ENCODE results near the gene ATP5F1E. TPM values are rescaled to one million over a fixed set of nuclear protein-coding genes. Genes with fewer than 3 reads are reported as not detected.

ATP5F1E gene
- total and polyA plus RNA-seq, 2 experiments from 2014 or later, result 12.9 to 211 TPM

DNA sequence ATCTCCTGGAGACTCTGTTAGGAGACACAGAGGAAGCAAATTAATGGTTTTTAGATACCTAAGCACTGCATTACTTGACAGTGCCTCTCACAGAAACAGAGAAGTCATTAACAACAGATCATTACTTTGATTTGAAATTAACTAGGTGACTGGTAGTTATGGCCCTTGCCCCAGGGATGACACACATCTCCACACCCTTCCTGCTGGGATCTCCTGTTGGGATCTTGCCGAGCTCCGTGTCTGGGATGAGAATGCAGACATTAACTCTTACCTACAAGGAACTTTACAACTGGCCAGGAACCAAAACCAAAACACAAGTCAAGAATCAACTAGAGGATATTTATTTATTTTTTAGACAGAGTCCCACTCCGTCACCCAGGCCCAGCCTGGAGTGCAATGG lies 12.7 kb upstream of the ATP5F1E start:
- Histone ChIP-seq H3K27me3 (ENCODE audit: insufficient read depth) (no peaks in the 10 kb centered on the region), H4K20me1 (replicated peaks; ENCODE audit: insufficient read depth) (peaks cover 16% of the 10 kb centered on the region; the same call in 1 of the 2 replicates), H3K9me2 (ENCODE audit: insufficient read depth) (no peaks in the 10 kb centered on the region), H3K27ac (ENCODE audit: low read depth) (no peak overlapping the region), H3K79me2 (replicated peaks; ENCODE audit: insufficient read depth) (peaks cover 25% of the 10 kb centered on the region), H3K4me1 (ENCODE audit: insufficient read depth) (0 out of 2 replicates have a peak, but pooled peaks cover 3% of the 10 kb centered on the region), H3K36me3 (ENCODE audit: insufficient read depth) (no peaks in the 10 kb centered on the region), H3K4me2 (no peak overlapping the region), H3K4me3 (no peak overlapping the region), H3F3A (replicated peaks; ENCODE audit: low read depth) (peaks cover 6% of the 10 kb centered on the region; the same call in 1 of the 2 replicates), H2AFZ (no peak overlapping the region)
- peaks cover 8% of the 10 kb centered on the region for H3K27me3 Mint-ChIP-seq (ENCODE audit: insufficient read depth, low read depth, poor library complexity)
- no peak for DNase-seq (ENCODE audit: low spot score)
- H3K36me3 Mint-ChIP-seq (ENCODE audit: low read depth), result peaks cover 5% of the 10 kb centered on the region; the same call in 2 of the 3 replicates
- H3K9me3 Mint-ChIP-seq, result no peaks in the 10 kb centered on the region
- no peak overlapping the region for H3K4me3 Mint-ChIP-seq
- no peak for ATAC-seq
- peaks cover 16% of the 10 kb centered on the region for H3K4me1 Mint-ChIP-seq
- TF ChIP-seq JUNB (IDR thresholded peaks at IDR 0.05; ENCODE audit: unreplicated experiment) (no peak), ZNF114 (CRISPR knock-in tag; IDR thresholded peaks at IDR 0.05) (no peak), NANOG (IDR thresholded peaks at IDR 0.05; ENCODE audit: borderline replicate concordance) (no peak), POLR2AphosphoS5 (IDR thresholded peaks at IDR 0.05; ENCODE audit: low read depth) (no peak), CREB1 (CRISPR knock-in tag; IDR thresholded peaks at IDR 0.05; ENCODE audit: low read depth) (no peak), EZH2phosphoT487 (IDR thresholded peaks at IDR 0.05; ENCODE audit: unreplicated experiment) (no peak), ZNF331 (CRISPR knock-in tag; IDR thresholded peaks at IDR 0.05; ENCODE audit: low read depth) (no peak), EZH2 (IDR thresholded peaks at IDR 0.05; ENCODE audit: low read depth, unreplicated experiment) (no peak), STAT1 (IDR thresholded peaks at IDR 0.05; ENCODE audit: unreplicated experiment) (no peak)
- TF ChIP-seq, protein P1, sequence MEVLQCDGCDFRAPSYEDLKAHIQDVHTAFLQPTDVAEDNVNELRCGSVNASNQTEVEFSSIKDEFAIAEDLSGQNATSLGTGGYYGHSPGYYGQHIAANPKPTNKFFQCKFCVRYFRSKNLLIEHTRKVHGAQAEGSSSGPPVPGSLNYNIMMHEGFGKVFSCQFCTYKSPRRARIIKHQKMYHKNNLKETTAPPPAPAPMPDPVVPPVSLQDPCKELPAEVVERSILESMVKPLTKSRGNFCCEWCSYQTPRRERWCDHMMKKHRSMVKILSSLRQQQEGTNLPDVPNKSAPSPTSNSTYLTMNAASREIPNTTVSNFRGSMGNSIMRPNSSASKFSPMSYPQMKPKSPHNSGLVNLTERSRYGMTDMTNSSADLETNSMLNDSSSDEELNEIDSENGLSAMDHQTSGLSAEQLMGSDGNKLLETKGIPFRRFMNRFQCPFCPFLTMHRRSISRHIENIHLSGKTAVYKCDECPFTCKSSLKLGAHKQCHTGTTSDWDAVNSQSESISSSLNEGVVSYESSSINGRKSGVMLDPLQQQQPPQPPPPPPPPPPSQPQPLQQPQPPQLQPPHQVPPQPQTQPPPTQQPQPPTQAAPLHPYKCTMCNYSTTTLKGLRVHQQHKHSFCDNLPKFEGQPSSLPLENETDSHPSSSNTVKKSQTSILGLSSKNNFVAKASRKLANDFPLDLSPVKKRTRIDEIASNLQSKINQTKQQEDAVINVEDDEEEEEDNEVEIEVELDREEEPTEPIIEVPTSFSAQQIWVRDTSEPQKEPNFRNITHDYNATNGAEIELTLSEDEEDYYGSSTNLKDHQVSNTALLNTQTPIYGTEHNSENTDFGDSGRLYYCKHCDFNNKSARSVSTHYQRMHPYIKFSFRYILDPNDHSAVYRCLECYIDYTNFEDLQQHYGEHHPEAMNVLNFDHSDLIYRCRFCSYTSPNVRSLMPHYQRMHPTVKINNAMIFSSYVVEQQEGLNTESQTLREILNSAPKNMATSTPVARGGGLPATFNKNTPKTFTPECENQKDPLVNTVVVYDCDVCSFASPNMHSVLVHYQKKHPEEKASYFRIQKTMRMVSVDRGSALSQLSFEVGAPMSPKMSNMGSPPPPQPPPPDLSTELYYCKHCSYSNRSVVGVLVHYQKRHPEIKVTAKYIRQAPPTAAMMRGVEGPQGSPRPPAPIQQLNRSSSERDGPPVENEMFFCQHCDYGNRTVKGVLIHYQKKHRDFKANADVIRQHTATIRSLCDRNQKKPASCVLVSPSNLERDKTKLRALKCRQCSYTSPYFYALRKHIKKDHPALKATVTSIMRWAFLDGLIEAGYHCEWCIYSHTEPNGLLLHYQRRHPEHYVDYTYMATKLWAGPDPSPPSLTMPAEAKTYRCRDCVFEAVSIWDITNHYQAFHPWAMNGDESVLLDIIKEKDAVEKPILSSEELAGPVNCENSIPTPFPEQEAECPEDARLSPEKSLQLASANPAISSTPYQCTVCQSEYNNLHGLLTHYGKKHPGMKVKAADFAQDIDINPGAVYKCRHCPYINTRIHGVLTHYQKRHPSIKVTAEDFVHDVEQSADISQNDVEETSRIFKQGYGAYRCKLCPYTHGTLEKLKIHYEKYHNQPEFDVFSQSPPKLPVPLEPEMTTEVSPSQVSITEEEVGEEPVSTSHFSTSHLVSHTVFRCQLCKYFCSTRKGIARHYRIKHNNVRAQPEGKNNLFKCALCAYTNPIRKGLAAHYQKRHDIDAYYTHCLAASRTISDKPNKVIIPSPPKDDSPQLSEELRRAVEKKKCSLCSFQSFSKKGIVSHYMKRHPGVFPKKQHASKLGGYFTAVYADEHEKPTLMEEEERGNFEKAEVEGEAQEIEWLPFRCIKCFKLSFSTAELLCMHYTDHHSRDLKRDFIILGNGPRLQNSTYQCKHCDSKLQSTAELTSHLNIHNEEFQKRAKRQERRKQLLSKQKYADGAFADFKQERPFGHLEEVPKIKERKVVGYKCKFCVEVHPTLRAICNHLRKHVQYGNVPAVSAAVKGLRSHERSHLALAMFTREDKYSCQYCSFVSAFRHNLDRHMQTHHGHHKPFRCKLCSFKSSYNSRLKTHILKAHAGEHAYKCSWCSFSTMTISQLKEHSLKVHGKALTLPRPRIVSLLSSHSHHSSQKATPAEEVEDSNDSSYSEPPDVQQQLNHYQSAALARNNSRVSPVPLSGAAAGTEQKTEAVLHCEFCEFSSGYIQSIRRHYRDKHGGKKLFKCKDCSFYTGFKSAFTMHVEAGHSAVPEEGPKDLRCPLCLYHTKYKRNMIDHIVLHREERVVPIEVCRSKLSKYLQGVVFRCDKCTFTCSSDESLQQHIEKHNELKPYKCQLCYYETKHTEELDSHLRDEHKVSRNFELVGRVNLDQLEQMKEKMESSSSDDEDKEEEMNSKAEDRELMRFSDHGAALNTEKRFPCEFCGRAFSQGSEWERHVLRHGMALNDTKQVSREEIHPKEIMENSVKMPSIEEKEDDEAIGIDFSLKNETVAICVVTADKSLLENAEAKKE (CRISPR knock-in tag; IDR thresholded peaks at IDR 0.05), result no peak
- TF ChIP-seq, protein P2, sequence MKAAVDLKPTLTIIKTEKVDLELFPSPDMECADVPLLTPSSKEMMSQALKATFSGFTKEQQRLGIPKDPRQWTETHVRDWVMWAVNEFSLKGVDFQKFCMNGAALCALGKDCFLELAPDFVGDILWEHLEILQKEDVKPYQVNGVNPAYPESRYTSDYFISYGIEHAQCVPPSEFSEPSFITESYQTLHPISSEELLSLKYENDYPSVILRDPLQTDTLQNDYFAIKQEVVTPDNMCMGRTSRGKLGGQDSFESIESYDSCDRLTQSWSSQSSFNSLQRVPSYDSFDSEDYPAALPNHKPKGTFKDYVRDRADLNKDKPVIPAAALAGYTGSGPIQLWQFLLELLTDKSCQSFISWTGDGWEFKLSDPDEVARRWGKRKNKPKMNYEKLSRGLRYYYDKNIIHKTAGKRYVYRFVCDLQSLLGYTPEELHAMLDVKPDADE (IDR thresholded peaks at IDR 0.05), result no peak
- TF ChIP-seq, protein P3, sequence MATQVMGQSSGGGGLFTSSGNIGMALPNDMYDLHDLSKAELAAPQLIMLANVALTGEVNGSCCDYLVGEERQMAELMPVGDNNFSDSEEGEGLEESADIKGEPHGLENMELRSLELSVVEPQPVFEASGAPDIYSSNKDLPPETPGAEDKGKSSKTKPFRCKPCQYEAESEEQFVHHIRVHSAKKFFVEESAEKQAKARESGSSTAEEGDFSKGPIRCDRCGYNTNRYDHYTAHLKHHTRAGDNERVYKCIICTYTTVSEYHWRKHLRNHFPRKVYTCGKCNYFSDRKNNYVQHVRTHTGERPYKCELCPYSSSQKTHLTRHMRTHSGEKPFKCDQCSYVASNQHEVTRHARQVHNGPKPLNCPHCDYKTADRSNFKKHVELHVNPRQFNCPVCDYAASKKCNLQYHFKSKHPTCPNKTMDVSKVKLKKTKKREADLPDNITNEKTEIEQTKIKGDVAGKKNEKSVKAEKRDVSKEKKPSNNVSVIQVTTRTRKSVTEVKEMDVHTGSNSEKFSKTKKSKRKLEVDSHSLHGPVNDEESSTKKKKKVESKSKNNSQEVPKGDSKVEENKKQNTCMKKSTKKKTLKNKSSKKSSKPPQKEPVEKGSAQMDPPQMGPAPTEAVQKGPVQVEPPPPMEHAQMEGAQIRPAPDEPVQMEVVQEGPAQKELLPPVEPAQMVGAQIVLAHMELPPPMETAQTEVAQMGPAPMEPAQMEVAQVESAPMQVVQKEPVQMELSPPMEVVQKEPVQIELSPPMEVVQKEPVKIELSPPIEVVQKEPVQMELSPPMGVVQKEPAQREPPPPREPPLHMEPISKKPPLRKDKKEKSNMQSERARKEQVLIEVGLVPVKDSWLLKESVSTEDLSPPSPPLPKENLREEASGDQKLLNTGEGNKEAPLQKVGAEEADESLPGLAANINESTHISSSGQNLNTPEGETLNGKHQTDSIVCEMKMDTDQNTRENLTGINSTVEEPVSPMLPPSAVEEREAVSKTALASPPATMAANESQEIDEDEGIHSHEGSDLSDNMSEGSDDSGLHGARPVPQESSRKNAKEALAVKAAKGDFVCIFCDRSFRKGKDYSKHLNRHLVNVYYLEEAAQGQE (IDR thresholded peaks at IDR 0.05; ENCODE audit: unreplicated experiment), result no peak
- TF ChIP-seq, protein P4, sequence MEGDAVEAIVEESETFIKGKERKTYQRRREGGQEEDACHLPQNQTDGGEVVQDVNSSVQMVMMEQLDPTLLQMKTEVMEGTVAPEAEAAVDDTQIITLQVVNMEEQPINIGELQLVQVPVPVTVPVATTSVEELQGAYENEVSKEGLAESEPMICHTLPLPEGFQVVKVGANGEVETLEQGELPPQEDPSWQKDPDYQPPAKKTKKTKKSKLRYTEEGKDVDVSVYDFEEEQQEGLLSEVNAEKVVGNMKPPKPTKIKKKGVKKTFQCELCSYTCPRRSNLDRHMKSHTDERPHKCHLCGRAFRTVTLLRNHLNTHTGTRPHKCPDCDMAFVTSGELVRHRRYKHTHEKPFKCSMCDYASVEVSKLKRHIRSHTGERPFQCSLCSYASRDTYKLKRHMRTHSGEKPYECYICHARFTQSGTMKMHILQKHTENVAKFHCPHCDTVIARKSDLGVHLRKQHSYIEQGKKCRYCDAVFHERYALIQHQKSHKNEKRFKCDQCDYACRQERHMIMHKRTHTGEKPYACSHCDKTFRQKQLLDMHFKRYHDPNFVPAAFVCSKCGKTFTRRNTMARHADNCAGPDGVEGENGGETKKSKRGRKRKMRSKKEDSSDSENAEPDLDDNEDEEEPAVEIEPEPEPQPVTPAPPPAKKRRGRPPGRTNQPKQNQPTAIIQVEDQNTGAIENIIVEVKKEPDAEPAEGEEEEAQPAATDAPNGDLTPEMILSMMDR (conservative IDR thresholded peaks at IDR 0.05; ENCODE audit: low read depth in 2 of 2), result no peak
- no peak overlapping the region for H3K27ac Mint-ChIP-seq
